ENCODE results near the gene KYAT1.

Gene KYAT1

GRCh38 chr9:128906741-128907140 is 25.0 kb upstream of the KYAT1 start:
- Histone ChIP-seq H3K4me1 (ENCODE audit: control insufficient read depth in 1 of 2, insufficient read depth in 2 of 2, low read length in 2 of 2) (peaks cover 2 to 16% of the 10 kb centered on the region in 2 donors), H3K9me3 (ENCODE audit: control insufficient read depth in 1 of 2, low read length in 2 of 2) (no peaks in the 10 kb centered on the region), H3K4me3 (ENCODE audit: low read depth in 1 of 2, low read length in 2 of 2) (no peak overlapping the region), H3K36me3 (ENCODE audit: control insufficient read depth in 1 of 2, insufficient read depth in 2 of 2, low read length in 2 of 2) (peaks cover 25 to 43% of the 10 kb centered on the region in 2 donors), H3K27ac (ENCODE audit: low read length) (no peak overlapping the region), H3K27me3 (ENCODE audit: low read depth, low read length) (no peaks in the 10 kb centered on the region)

GRCh38 chr9:128905964-128906363 is 24.2 kb upstream of the KYAT1 start:
- Histone ChIP-seq H3K4me1 (ENCODE audit: control insufficient read depth in 1 of 2, insufficient read depth in 2 of 2, low read length in 2 of 2) (peaks cover 0 to 8% of the 10 kb centered on the region in 2 donors), H3K27ac (ENCODE audit: low read length) (no peak overlapping the region), H3K4me3 (ENCODE audit: low read depth in 1 of 2, low read length in 2 of 2) (no peak overlapping the region), H3K36me3 (ENCODE audit: control insufficient read depth in 1 of 2, insufficient read depth in 2 of 2, low read length in 2 of 2) (peaks cover 25 to 43% of the 10 kb centered on the region in 2 donors), H3K27me3 (ENCODE audit: low read depth, low read length) (no peaks in the 10 kb centered on the region), H3K9me3 (ENCODE audit: control insufficient read depth in 1 of 2, low read length in 2 of 2) (no peaks in the 10 kb centered on the region)

- peaks cover 5 to 8% of the 10 kb centered on the region in 2 donors for H3K4me1 ChIP-seq (ENCODE audit: control insufficient read depth in 1 of 2, insufficient read depth in 2 of 2, low read length in 2 of 2)
- no peak overlapping the region for H3K27ac ChIP-seq (ENCODE audit: low read length)
These were observed 22.3 kb upstream of the KYAT1 start for GRCh38 chr9:128903871-128904620.

GRCh38 chr9:128903079-128903461 is 21.3 kb upstream of the KYAT1 start:
- no peaks in the 10 kb centered on the region for H3K27me3 ChIP-seq (ENCODE audit: low read depth, low read length)
- H3K27ac ChIP-seq (ENCODE audit: low read length): no peak overlapping the region
- H3K4me1 ChIP-seq (ENCODE audit: control insufficient read depth in 1 of 2, insufficient read depth in 2 of 2, low read length in 2 of 2): peaks cover 5 to 8% of the 10 kb centered on the region in 2 donors
- H3K36me3 ChIP-seq (ENCODE audit: control insufficient read depth in 1 of 2, insufficient read depth in 2 of 2, low read length in 2 of 2): peaks cover 8 to 25% of the 10 kb centered on the region in 2 donors
- no peaks in the 10 kb centered on the region for H3K9me3 ChIP-seq (ENCODE audit: control insufficient read depth in 1 of 2, low read length in 2 of 2)
- no peak overlapping the region for H3K4me3 ChIP-seq (ENCODE audit: low read depth in 1 of 2, low read length in 2 of 2)

More at GRCh38 chr9:128903871-128904620, 22.3 kb upstream of the KYAT1 start:
- Histone ChIP-seq H3K4me3 (ENCODE audit: low read depth in 1 of 2, low read length in 2 of 2) (no peak overlapping the region), H3K9me3 (ENCODE audit: control insufficient read depth in 1 of 2, low read length in 2 of 2) (no peaks in the 10 kb centered on the region), H3K27me3 (ENCODE audit: low read depth, low read length) (no peaks in the 10 kb centered on the region), H3K36me3 (ENCODE audit: control insufficient read depth in 1 of 2, insufficient read depth in 2 of 2, low read length in 2 of 2) (peaks cover 17 to 32% of the 10 kb centered on the region in 2 donors)

GRCh38 chr9:128902351-128903078 is 20.8 kb upstream of the KYAT1 start:
- no peak overlapping the region for H3K4me3 ChIP-seq (ENCODE audit: low read depth in 1 of 2, low read length in 2 of 2)
- H3K4me1 ChIP-seq (ENCODE audit: control insufficient read depth in 1 of 2, insufficient read depth in 2 of 2, low read length in 2 of 2): peaks cover 5 to 8% of the 10 kb centered on the region in 2 donors
- H3K9me3 ChIP-seq (ENCODE audit: control insufficient read depth in 1 of 2, low read length in 2 of 2): no peaks in the 10 kb centered on the region
- H3K36me3 ChIP-seq (ENCODE audit: control insufficient read depth in 1 of 2, insufficient read depth in 2 of 2, low read length in 2 of 2): peaks cover 2 to 20% of the 10 kb centered on the region in 2 donors
- no peak overlapping the region for H3K27ac ChIP-seq (ENCODE audit: low read length)
- H3K27me3 ChIP-seq (ENCODE audit: low read depth, low read length): no peaks in the 10 kb centered on the region

- Histone ChIP-seq H3K9me3 (ENCODE audit: control insufficient read depth in 1 of 2, low read length in 2 of 2) (no peaks in the 10 kb centered on the region), H3K27me3 (ENCODE audit: low read depth, low read length) (no peaks in the 10 kb centered on the region), H3K4me3 (ENCODE audit: low read depth in 1 of 2, low read length in 2 of 2) (no peak overlapping the region), H3K27ac (ENCODE audit: low read length) (no peak overlapping the region), H3K4me1 (ENCODE audit: control insufficient read depth in 1 of 2, insufficient read depth in 2 of 2, low read length in 2 of 2) (peaks cover 5 to 8% of the 10 kb centered on the region in 2 donors), H3K36me3 (ENCODE audit: control insufficient read depth in 1 of 2, insufficient read depth in 2 of 2, low read length in 2 of 2) (peaks cover 0 to 21% of the 10 kb centered on the region in 2 donors)
These were observed 20.1 kb upstream of the KYAT1 start for GRCh38 chr9:128901822-128902221.

- Histone ChIP-seq H3K36me3 (ENCODE audit: control insufficient read depth in 1 of 2, insufficient read depth in 2 of 2, low read length in 2 of 2) (peaks cover 0 to 22% of the 10 kb centered on the region in 2 donors), H3K27ac (ENCODE audit: low read length) (no peak overlapping the region), H3K4me1 (ENCODE audit: control insufficient read depth in 1 of 2, insufficient read depth in 2 of 2, low read length in 2 of 2) (peaks cover 5 to 8% of the 10 kb centered on the region in 2 donors)
These were observed 19.6 kb upstream of the KYAT1 start for GRCh38 chr9:128901379-128901778.

GRCh38 chr9:128899566-128900322 is 18.0 kb upstream of the KYAT1 start:
- no peak overlapping the region for H3K27ac ChIP-seq (ENCODE audit: low read length)
- H3K27me3 ChIP-seq (ENCODE audit: low read depth, low read length): no peaks in the 10 kb centered on the region
- no peaks in the 10 kb centered on the region for H3K9me3 ChIP-seq (ENCODE audit: control insufficient read depth in 1 of 2, low read length in 2 of 2)
- no peak overlapping the region for H3K4me3 ChIP-seq (ENCODE audit: low read depth in 1 of 2, low read length in 2 of 2)
- peaks cover 0 to 29% of the 10 kb centered on the region in 2 donors for H3K36me3 ChIP-seq (ENCODE audit: control insufficient read depth in 1 of 2, insufficient read depth in 2 of 2, low read length in 2 of 2)
- peaks cover 5 to 8% of the 10 kb centered on the region in 2 donors for H3K4me1 ChIP-seq (ENCODE audit: control insufficient read depth in 1 of 2, insufficient read depth in 2 of 2, low read length in 2 of 2)

More at GRCh38 chr9:128901379-128901778, 19.6 kb upstream of the KYAT1 start:
- no peaks in the 10 kb centered on the region for H3K9me3 ChIP-seq (ENCODE audit: control insufficient read depth in 1 of 2, low read length in 2 of 2)
- no peak overlapping the region for H3K4me3 ChIP-seq (ENCODE audit: low read depth in 1 of 2, low read length in 2 of 2)
- no peaks in the 10 kb centered on the region for H3K27me3 ChIP-seq (ENCODE audit: low read depth, low read length)

- peaks cover 0 to 29% of the 10 kb centered on the region in 2 donors for H3K36me3 ChIP-seq (ENCODE audit: control insufficient read depth in 1 of 2, insufficient read depth in 2 of 2, low read length in 2 of 2)
- H3K4me1 ChIP-seq (ENCODE audit: control insufficient read depth in 1 of 2, insufficient read depth in 2 of 2, low read length in 2 of 2): peaks cover 5 to 8% of the 10 kb centered on the region in 2 donors
- no peak overlapping the region for H3K27ac ChIP-seq (ENCODE audit: low read length)
- no peaks in the 10 kb centered on the region for H3K9me3 ChIP-seq (ENCODE audit: control insufficient read depth in 1 of 2, low read length in 2 of 2)
- H3K4me3 ChIP-seq (ENCODE audit: low read depth in 1 of 2, low read length in 2 of 2): no peak overlapping the region
- no peaks in the 10 kb centered on the region for H3K27me3 ChIP-seq (ENCODE audit: low read depth, low read length)
These were observed 17.3 kb upstream of the KYAT1 start for GRCh38 chr9:128898845-128899565.

- no peak overlapping the region for H3K27ac ChIP-seq (ENCODE audit: low read length)
- H3K36me3 ChIP-seq (ENCODE audit: control insufficient read depth in 1 of 2, insufficient read depth in 2 of 2, low read length in 2 of 2): peaks cover 0 to 29% of the 10 kb centered on the region in 2 donors
- no peaks in the 10 kb centered on the region for H3K9me3 ChIP-seq (ENCODE audit: control insufficient read depth in 1 of 2, low read length in 2 of 2)
- peaks cover 6 to 8% of the 10 kb centered on the region in 2 donors for H3K4me1 ChIP-seq (ENCODE audit: control insufficient read depth in 1 of 2, insufficient read depth in 2 of 2, low read length in 2 of 2)
- no peaks in the 10 kb centered on the region for H3K27me3 ChIP-seq (ENCODE audit: low read depth, low read length)
- H3K4me3 ChIP-seq (ENCODE audit: low read depth in 1 of 2, low read length in 2 of 2): no peak overlapping the region
These were observed 16.6 kb upstream of the KYAT1 start for GRCh38 chr9:128898382-128898781.

All from muscle layer of duodenum (tissue), 2 donors.